Fibroblast of lung (primary cell): ENCODE measurements around the gene FSD2. TPM values are rescaled to one million over a fixed set of nuclear protein-coding genes. Genes with fewer than 3 reads are reported as not detected.

Experiments used
- DNase-seq, 2 donors: peaks; one replicate each; pipeline versions ENCODE4 v3.0.0 to v3.0.0-alpha.2; 2010; ENCODE audit warnings: low read depth in 2 of 2
- H2AFZ ChIP-seq: 2 replicates; pipeline ENCODE4 v1.5.1; 2012; ENCODE audit warnings: low read length, control low read depth, inconsistent platforms
- H3K27ac ChIP-seq: 2 replicates; pipeline ENCODE4 v1.5.1; 2011; ENCODE audit warnings: low read length, control low read depth; ENCODE audit not compliant: insufficient read depth
- H3K27me3 ChIP-seq: 2 replicates; pipeline ENCODE4 v1.5.1; 2011; ENCODE audit warnings: mild to moderate bottlenecking, low read length; ENCODE audit not compliant: control insufficient read depth, insufficient read depth
- H3K36me3 ChIP-seq: 2 replicates; pipeline ENCODE4 v1.5.1; 2011; ENCODE audit warnings: low read length; ENCODE audit not compliant: control insufficient read depth, insufficient read depth
- H3K4me1 ChIP-seq: 2 replicates; pipeline ENCODE4 v1.5.1; 2011; ENCODE audit warnings: low read length; ENCODE audit not compliant: control insufficient read depth, insufficient read depth; ENCODE audit errors: extremely low read depth
- H3K4me2 ChIP-seq: 2 replicates; pipeline ENCODE4 v1.5.1; 2011; ENCODE audit warnings: low read length, control low read depth; ENCODE audit not compliant: insufficient read depth; ENCODE audit errors: extremely low read depth
- H3K4me3 ChIP-seq, 4 experiments: fragments of 200-600 bp in 1 of 4; sonication (generic) in 1 of 4; replicated peaks in 1 of 4; 2 replicates each; pipeline ENCODE4 v1.5.1; 2011 to 2016; ENCODE audit warnings: low read length in 4 of 4, low read depth in 3 of 4, mild to moderate bottlenecking in 3 of 4, control low read depth in 2 of 4, inconsistent platforms in 1 of 4, mixed read lengths in 1 of 4; ENCODE audit not compliant: insufficient read depth in 1 of 4; ENCODE audit errors: control extremely low read depth in 1 of 4
- H3K79me2 ChIP-seq: 2 replicates; pipeline ENCODE4 v1.5.1; 2012; ENCODE audit warnings: mild to moderate bottlenecking, low read length, inconsistent platforms; ENCODE audit not compliant: control insufficient read depth, insufficient read depth
- H3K9ac ChIP-seq: 2 replicates; pipeline ENCODE4 v1.5.1; 2011; ENCODE audit warnings: mild to moderate bottlenecking, low read length, control low read depth; ENCODE audit not compliant: insufficient read depth
- H3K9me3 ChIP-seq: 2 replicates; pipeline ENCODE4 v1.5.1; 2012; ENCODE audit warnings: low read depth, low read length; ENCODE audit not compliant: control insufficient read depth, insufficient read depth
- H4K20me1 ChIP-seq: 2 replicates; pipeline ENCODE4 v1.5.1; 2011; ENCODE audit warnings: low read length; ENCODE audit not compliant: control insufficient read depth, insufficient read depth; ENCODE audit errors: extremely low read depth
- CTCF ChIP-seq, 2 donors: IDR thresholded peaks in 1 of 2; conservative IDR thresholded peaks in 1 of 2; 1 replicate in 1 of 2; 2 replicates in 1 of 2; pipeline ENCODE4 v1.5.1; 2011 to 2012; ENCODE audit warnings: low read length in 2 of 2, control low read depth in 1 of 2, inconsistent platforms in 1 of 2, low read depth in 1 of 2, mild to moderate bottlenecking in 1 of 2
- EZH2 ChIP-seq: IDR thresholded peaks from 2 replicates; pipeline ENCODE4 v1.5.1; 2012; ENCODE audit warnings: low read length, control low read depth, mild to moderate bottlenecking; ENCODE audit errors: missing control alignments
- polyA plus RNA-seq, 2 donors: library from polyadenylated mRNA; depleted of rRNA in 1 of 2; stranded (reverse) in 1 of 2; unstranded in 1 of 2; fragments of >200 nt; gene quantifications; 2 replicates each; pipeline ENCODE4 v1.2.1, GENCODE V29; 2011 to 2012; ENCODE audit warnings: missing spikeins in 1 of 2
- total RNA-seq: library from RNA; depleted of rRNA; stranded (reverse); fragments of >200 nt; gene quantifications from 2 replicates; pipeline ENCODE4 v1.2.1, GENCODE V29; 2014

The FSD2 gene
- total and polyA plus RNA-seq, 2 donors (not counting 1 experiment from before 2014, with no cell fraction given) = not detected

- Histone ChIP-seq H3K4me2 (peak overlapping the region; percentile 13), H3K27me3 (no peaks in the 10 kb centered on the region), H3K9ac (no peak overlapping the region), H3K4me1 (peaks cover 13% of the 10 kb centered on the region), H3K36me3 (peaks cover 16% of the 10 kb centered on the region), H4K20me1 (no peaks in the 10 kb centered on the region), H2AFZ (no peak overlapping the region), H3K4me3 (no peak overlapping the region), H3K79me2 (no peaks in the 10 kb centered on the region), H3K9me3 (no peaks in the 10 kb centered on the region), H3K27ac (no peak overlapping the region)
- TF ChIP-seq CTCF (conservative IDR thresholded peaks at IDR 0.05 in 1 of 2, IDR thresholded peaks at IDR 0.05 in 1 of 2; ENCODE audit: low read depth in 1 of 2, low read length in 2 of 2) = no peak
- TF ChIP-seq EZH2 = no peak
- no peak for DNase-seq
Observed at GRCh38 chr15:82831894-82832600, 26.2 kb upstream of the FSD2 start.

- TF ChIP-seq EZH2 (no peak), CTCF (conservative IDR thresholded peaks at IDR 0.05 in 1 of 2, IDR thresholded peaks at IDR 0.05 in 1 of 2; ENCODE audit: low read depth in 1 of 2, low read length in 2 of 2) (no peak)
- no peak overlapping the region for H3K9ac ChIP-seq
- H3K36me3 ChIP-seq = peaks cover 21% of the 10 kb centered on the region
- no peak for DNase-seq
- H3K4me2 ChIP-seq = no peak overlapping the region
- H3K27me3 ChIP-seq = no peaks in the 10 kb centered on the region
- peaks cover 13% of the 10 kb centered on the region for H3K4me1 ChIP-seq
- H4K20me1 ChIP-seq = no peaks in the 10 kb centered on the region
- no peak overlapping the region for H3K27ac ChIP-seq
- no peak overlapping the region for H2AFZ ChIP-seq
- no peak overlapping the region for H3K4me3 ChIP-seq
- no peaks in the 10 kb centered on the region for H3K9me3 ChIP-seq
- H3K79me2 ChIP-seq = no peaks in the 10 kb centered on the region
Observed at GRCh38 chr15:82830427-82831173, 24.7 kb upstream of the FSD2 start.

- TF ChIP-seq CTCF (conservative IDR thresholded peaks at IDR 0.05 in 1 of 2, IDR thresholded peaks at IDR 0.05 in 1 of 2; ENCODE audit: low read depth in 1 of 2, low read length in 2 of 2) (no peak), EZH2 (no peak)
- Histone ChIP-seq H3K27me3 (no peaks in the 10 kb centered on the region), H3K79me2 (no peaks in the 10 kb centered on the region), H3K4me3 (no peak overlapping the region), H3K9ac (no peak overlapping the region), H3K4me2 (no peak overlapping the region), H4K20me1 (no peaks in the 10 kb centered on the region), H3K4me1 (peaks cover 13% of the 10 kb centered on the region), H3K27ac (no peak overlapping the region), H3K9me3 (no peaks in the 10 kb centered on the region), H2AFZ (no peak overlapping the region), H3K36me3 (peaks cover 17% of the 10 kb centered on the region)
- DNase-seq = no peak
Observed at GRCh38 chr15:82829234-82829633, 23.4 kb upstream of the FSD2 start.
